SK-N-SH (cell line): Measurements from ENCODE around the gene CTBP2. TPM values are rescaled to one million over a fixed set of nuclear protein-coding genes. Genes with fewer than 3 reads are reported as not detected.

Experiments
- CTCF ChIA-PET: fragments of 300-600, 350-600 bp; formaldehyde crosslinking; extraction: SDS; loops from one replicate; lab custom pipeline; 2021; lab: Yijun Ruan, JAX
- POLR2A ChIA-PET: fragments of 350-600 bp; sonication (Branson Sonifier 250); formaldehyde crosslinking; extraction: SDS; loops from one replicate; lab custom pipeline; 2020; ENCODE audit warnings: antibody characterized with exemption, inconsistent platforms; lab: Yijun Ruan, JAX
- DNase-seq: peaks from one replicate; pipeline ENCODE4 v3.0.0; 2012
- H2AFZ ChIP-seq: fragments of 200-600 bp; sonication (generic); 2 replicates; pipeline ENCODE4 v1.8.1; 2016; ENCODE audit warnings: antibody characterized with exemption, mild to moderate bottlenecking, low read depth
- H3F3A ChIP-seq: fragments of 200-600 bp; sonication (generic); replicated peaks from 2 replicates; pipeline ENCODE3; 2016; ENCODE audit warnings: antibody characterized with exemption, mild to moderate bottlenecking; ENCODE audit not compliant: insufficient read depth
- H3K27ac ChIP-seq, 2 experiments: fragments of 200-500 bp in 1 of 2; fragments of 200-600 bp in 1 of 2; sonication (Bioruptor generic) in 1 of 2; sonication (generic), shearing (Covaris generic) in 1 of 2; 2 replicates each; pipeline versions ENCODE4 v1.5.1 to v1.6.1; 2014 to 2016; ENCODE audit warnings: low read depth in 2 of 2, inconsistent platforms in 1 of 2, low read length in 1 of 2, mild to moderate bottlenecking in 1 of 2, mixed read lengths in 1 of 2
- H3K27me3 ChIP-seq: fragments of 200-600 bp; sonication (generic), shearing (Covaris generic); 2 replicates; pipeline ENCODE4 v1.6.1; 2016; ENCODE audit warnings: mixed run types; ENCODE audit not compliant: insufficient read depth
- H3K36me3 ChIP-seq, 2 experiments: fragments of 200-500 bp in 1 of 2; fragments of 200-600 bp in 1 of 2; sonication (Bioruptor generic) in 1 of 2; sonication (generic) in 1 of 2; replicated peaks in 1 of 2; 2 replicates each; pipeline versions ENCODE3 to v1.5.1; 2014 to 2016; ENCODE audit warnings: low read length in 1 of 2, mild to moderate bottlenecking in 1 of 2; ENCODE audit not compliant: insufficient read depth in 2 of 2, control insufficient read depth in 1 of 2
- H3K4me1 ChIP-seq, 2 experiments: fragments of 200-500 bp in 1 of 2; fragments of 200-600 bp in 1 of 2; sonication (Bioruptor generic) in 1 of 2; sonication (generic), shearing (Covaris generic) in 1 of 2; 2 replicates each; pipeline versions ENCODE4 v1.5.1 to v1.6.1; 2014 to 2016; ENCODE audit warnings: low read depth in 1 of 2, low read length in 1 of 2, mixed run types in 1 of 2; ENCODE audit not compliant: insufficient read depth in 2 of 2, control insufficient read depth in 1 of 2
- H3K4me2 ChIP-seq: fragments of 200-600 bp; sonication (generic), shearing (Covaris generic); 2 replicates; pipeline ENCODE4 v1.6.1; 2017; ENCODE audit warnings: mixed run types
- H3K4me3 ChIP-seq, 2 experiments: fragments of 200-500 bp in 1 of 2; fragments of 200-600 bp in 1 of 2; sonication (Bioruptor generic) in 1 of 2; sonication (generic), shearing (Covaris generic) in 1 of 2; 2 replicates each; pipeline versions ENCODE4 v1.5.1 to v1.8.1; 2014 to 2016; ENCODE audit warnings: low read depth in 2 of 2, inconsistent platforms in 1 of 2, low read length in 1 of 2, mild to moderate bottlenecking in 1 of 2, mixed read lengths in 1 of 2, moderate library complexity in 1 of 2
- H3K79me2 ChIP-seq: fragments of 200-600 bp; sonication (generic); 2 replicates; pipeline ENCODE4 v1.8.1; 2017; ENCODE audit warnings: mild to moderate bottlenecking; ENCODE audit not compliant: insufficient read depth
- H3K9ac ChIP-seq: fragments of 200-600 bp; sonication (generic); 2 replicates; pipeline ENCODE4 v1.6.1; 2017; ENCODE audit warnings: mixed run types
- H3K9me2 ChIP-seq: fragments of 200-600 bp; sonication (generic); 2 replicates; pipeline ENCODE4 v1.6.1; 2017; ENCODE audit warnings: mixed run types
- H3K9me3 ChIP-seq: fragments of 200-600 bp; sonication (generic); 2 replicates; pipeline ENCODE4 v1.6.1; 2017; ENCODE audit warnings: mixed run types, mild to moderate bottlenecking, moderate library complexity
- H4K20me1 ChIP-seq: fragments of 200-600 bp; sonication (generic); 2 replicates; pipeline ENCODE4 v1.6.1; 2017; ENCODE audit warnings: mild to moderate bottlenecking, mixed run types; ENCODE audit not compliant: insufficient read depth
- CHD2 ChIP-seq: fragments of 150-350 bp; IDR thresholded peaks from 2 replicates; pipeline ENCODE4 v1.6.1; 2018; ENCODE audit warnings: low read length; ENCODE audit not compliant: partially characterized antibody
- EP300 ChIP-seq, 2 experiments: IDR thresholded peaks; 2 replicates each; pipeline versions ENCODE4 v1.4.0 to v1.6.1; 2012; ENCODE audit warnings: borderline replicate concordance in 1 of 2, low read depth in 1 of 2, low read length in 1 of 2
- EZH2phosphoT487 ChIP-seq: fragments of 200-600 bp; sonication (generic); IDR thresholded peaks from 2 replicates; pipeline ENCODE4 v1.6.1; 2017; ENCODE audit warnings: low read depth, mixed run types, mild to moderate bottlenecking, antibody characterized with exemption, moderate library complexity, borderline replicate concordance
- FOXJ3 ChIP-seq: sonication (generic); formaldehyde crosslinking; IDR thresholded peaks from 2 replicates; pipeline ENCODE4 v1.5.1; 2020; ENCODE audit warnings: mild to moderate bottlenecking, missing genetic modification reagents
- MXI1 ChIP-seq: IDR thresholded peaks from 2 replicates; pipeline ENCODE4 v1.6.1; 2012; ENCODE audit warnings: mild to moderate bottlenecking, low read depth, low read length, improper control_type of control experiment
- NFIC ChIP-seq: IDR thresholded peaks from 2 replicates; pipeline ENCODE4 v1.4.0; 2012; ENCODE audit warnings: borderline replicate concordance
- POLR2AphosphoS5 ChIP-seq: IDR thresholded peaks from 2 replicates; pipeline ENCODE4 v1.6.1; 2012; ENCODE audit warnings: low read depth, low read length
- RAD21 ChIP-seq: IDR thresholded peaks from 2 replicates; pipeline ENCODE4 v1.6.1; 2012; ENCODE audit warnings: mild to moderate bottlenecking, low read length
- RCOR1 ChIP-seq: fragments of 150-350 bp; IDR thresholded peaks from 2 replicates; pipeline ENCODE4 v1.6.1; 2017; ENCODE audit warnings: antibody characterized with exemption, low read length
- RFX5 ChIP-seq: IDR thresholded peaks from 2 replicates; pipeline ENCODE4 v1.6.1; 2012; ENCODE audit warnings: mild to moderate bottlenecking, improper control_type of control experiment, low read length
- RXRA ChIP-seq: IDR thresholded peaks from 2 replicates; pipeline ENCODE4 v1.4.0; 2012; ENCODE audit warnings: low read depth, mild to moderate bottlenecking, borderline replicate concordance
- SIN3A ChIP-seq: IDR thresholded peaks from 2 replicates; pipeline ENCODE4 v1.6.1; 2012; ENCODE audit warnings: low read depth, mild to moderate bottlenecking, low read length, moderate library complexity, borderline replicate concordance
- TAF1 ChIP-seq: IDR thresholded peaks from 2 replicates; pipeline ENCODE4 v1.6.1; 2012; ENCODE audit warnings: low read depth, mild to moderate bottlenecking, low read length, moderate library complexity, borderline replicate concordance
- TCF12 ChIP-seq: IDR thresholded peaks from 2 replicates; pipeline ENCODE4 v1.4.0; 2012
- YY1 ChIP-seq: IDR thresholded peaks from 2 replicates; pipeline ENCODE4 v1.4.0; 2012; ENCODE audit warnings: low read depth, mild to moderate bottlenecking
- WGBS: methylation state at CpG from one replicate; pipeline ENCODE4 v1.1.6; 2017; ENCODE audit warnings: low lambda C conversion rate; 5-methylcytosine and 5-hydroxymethylcytosine counted together
- polyA plus RNA-seq, 3 experiments: library from polyadenylated mRNA; depleted of rRNA; stranded (reverse); fragments of >200 nt; gene quantifications; 2 replicates each; pipeline ENCODE4 v1.2.3, GENCODE V29; 2012
- TF ChIP-seq, protein P1 (sequence below): IDR thresholded peaks from 2 replicates; pipeline ENCODE4; 2012
- TF ChIP-seq, protein P2 (sequence below): fragments of 150-350 bp; IDR thresholded peaks from 2 replicates; pipeline ENCODE4 v1.6.1; 2017; ENCODE audit warnings: antibody characterized with exemption, low read length, low read depth, borderline replicate concordance
- TF ChIP-seq, protein P3 (sequence below): IDR thresholded peaks from 2 replicates; pipeline ENCODE4 v1.6.1; 2012; ENCODE audit warnings: mild to moderate bottlenecking, low read depth, low read length, moderate library complexity
- TF ChIP-seq, protein P4 (sequence below): fragments of 150-350 bp; IDR thresholded peaks from 2 replicates; pipeline ENCODE4 v1.6.1; 2016; ENCODE audit warnings: mild to moderate bottlenecking, low read depth, low read length
- TF ChIP-seq, protein P5 (sequence below): fragments of 200-600 bp; sonication (generic); IDR thresholded peaks from 2 replicates; pipeline ENCODE4 v1.6.1; 2017; ENCODE audit warnings: antibody characterized with exemption, mild to moderate bottlenecking, moderate library complexity
- TF ChIP-seq, protein P6 (sequence below): IDR thresholded peaks from 2 replicates; pipeline ENCODE4 v1.4.0; 2012; ENCODE audit warnings: low read depth

Gene CTBP2
- polyA plus RNA-seq, 1 of the 3 experiments (the other 2 are of a cell fraction), result 69.7 TPM

DNA sequence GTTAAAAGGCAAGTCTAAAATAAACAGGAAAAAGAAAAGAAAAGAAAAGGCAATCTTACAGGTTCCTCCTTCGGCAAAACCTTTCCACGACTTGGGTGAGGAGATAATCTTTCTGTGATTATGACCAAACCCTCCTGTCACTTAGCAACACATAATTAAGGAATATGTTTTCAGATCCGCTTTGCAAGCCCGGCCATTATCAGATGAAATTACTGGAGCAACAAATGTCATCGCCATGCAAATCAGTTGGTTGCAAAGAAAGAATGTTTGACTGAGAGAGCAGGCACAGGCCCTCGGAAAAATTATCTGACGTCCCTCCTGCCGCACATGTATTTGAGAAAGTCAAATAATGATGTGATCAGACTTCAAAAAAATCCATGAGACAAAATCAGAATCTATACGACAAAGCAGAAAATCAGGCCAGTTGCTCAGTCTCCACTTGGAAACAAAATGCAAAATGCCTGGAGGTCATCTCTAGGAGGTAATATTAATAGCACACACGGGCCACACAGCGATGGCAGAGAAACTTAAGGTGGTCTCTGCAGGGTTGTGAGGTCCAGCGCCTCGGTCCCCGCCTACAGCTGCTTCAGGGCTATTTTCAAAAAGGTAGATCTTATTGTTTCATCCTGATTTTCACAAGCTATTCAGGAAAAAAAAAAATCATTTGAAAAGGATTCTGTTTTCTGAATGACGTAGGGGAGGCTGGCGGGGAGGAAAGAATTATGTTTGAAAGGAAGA lies 135.7 kb downstream of the CTBP2 start:
- H3K9me3 ChIP-seq, result no peaks in the 10 kb centered on the region
- peak; percentile 77 for DNase-seq
- peaks cover 6% of the 10 kb centered on the region for H3F3A ChIP-seq
- H3K36me3 ChIP-seq, result peaks cover 0 to 21% of the 10 kb centered on the region in 2 experiments
- H3K9ac ChIP-seq, result peak overlapping the region; percentile 35; the same call in 1 of the 2 replicates
- POLR2A ChIA-PET, result interaction anchor here (0.6 to 1.1 kb wide), 3 partner anchors 17 to 607 kb away, joined by 3 to 8 read pairs (median 4); no protein-coding TSS in a partner anchor
- WGBS, result 42% methylated on average over 16 of the region's 16 CpGs
- H3K4me3 ChIP-seq, result peak overlapping the region; percentile 5 to 19; a peak in 3 of 4 replicates
- peaks cover 83% of the 10 kb centered on the region for H4K20me1 ChIP-seq
- peaks cover 32 to 92% of the 10 kb centered on the region in 2 experiments for H3K4me1 ChIP-seq
- no peaks in the 10 kb centered on the region for H3K9me2 ChIP-seq
- no peak overlapping the region for H2AFZ ChIP-seq
- CTCF ChIA-PET, result interaction anchor here (2.7 kb wide), 1 partner anchor 32 kb away, joined by 7 read pairs; no protein-coding TSS in a partner anchor
- peaks cover 89% of the 10 kb centered on the region for H3K79me2 ChIP-seq
- H3K27ac ChIP-seq, result peak overlapping the region; percentile 67 to 100
- peak overlapping the region; percentile 56 for H3K4me2 ChIP-seq
- H3K27me3 ChIP-seq, result no peaks in the 10 kb centered on the region
- no peak for TF ChIP-seq RFX5
- no peak for TF ChIP-seq POLR2AphosphoS5
- TF ChIP-seq, protein P1, sequence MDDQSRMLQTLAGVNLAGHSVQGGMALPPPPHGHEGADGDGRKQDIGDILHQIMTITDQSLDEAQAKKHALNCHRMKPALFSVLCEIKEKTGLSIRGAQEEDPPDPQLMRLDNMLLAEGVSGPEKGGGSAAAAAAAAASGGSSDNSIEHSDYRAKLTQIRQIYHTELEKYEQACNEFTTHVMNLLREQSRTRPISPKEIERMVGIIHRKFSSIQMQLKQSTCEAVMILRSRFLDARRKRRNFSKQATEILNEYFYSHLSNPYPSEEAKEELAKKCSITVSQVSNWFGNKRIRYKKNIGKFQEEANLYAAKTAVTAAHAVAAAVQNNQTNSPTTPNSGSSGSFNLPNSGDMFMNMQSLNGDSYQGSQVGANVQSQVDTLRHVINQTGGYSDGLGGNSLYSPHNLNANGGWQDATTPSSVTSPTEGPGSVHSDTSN, result no peak
- TF ChIP-seq RAD21, result no peak; the same call in 1 of the 2 replicates
- TF ChIP-seq EP300 (IDR thresholded peaks at IDR 0.05; ENCODE audit: borderline replicate concordance in 1 of 2, low read depth in 1 of 2, low read length in 1 of 2), result no peak; a peak in 1 of 4 replicates
- TF ChIP-seq, protein P2, sequence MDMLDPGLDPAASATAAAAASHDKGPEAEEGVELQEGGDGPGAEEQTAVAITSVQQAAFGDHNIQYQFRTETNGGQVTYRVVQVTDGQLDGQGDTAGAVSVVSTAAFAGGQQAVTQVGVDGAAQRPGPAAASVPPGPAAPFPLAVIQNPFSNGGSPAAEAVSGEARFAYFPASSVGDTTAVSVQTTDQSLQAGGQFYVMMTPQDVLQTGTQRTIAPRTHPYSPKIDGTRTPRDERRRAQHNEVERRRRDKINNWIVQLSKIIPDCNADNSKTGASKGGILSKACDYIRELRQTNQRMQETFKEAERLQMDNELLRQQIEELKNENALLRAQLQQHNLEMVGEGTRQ, result no peak
- TF ChIP-seq, protein P3, sequence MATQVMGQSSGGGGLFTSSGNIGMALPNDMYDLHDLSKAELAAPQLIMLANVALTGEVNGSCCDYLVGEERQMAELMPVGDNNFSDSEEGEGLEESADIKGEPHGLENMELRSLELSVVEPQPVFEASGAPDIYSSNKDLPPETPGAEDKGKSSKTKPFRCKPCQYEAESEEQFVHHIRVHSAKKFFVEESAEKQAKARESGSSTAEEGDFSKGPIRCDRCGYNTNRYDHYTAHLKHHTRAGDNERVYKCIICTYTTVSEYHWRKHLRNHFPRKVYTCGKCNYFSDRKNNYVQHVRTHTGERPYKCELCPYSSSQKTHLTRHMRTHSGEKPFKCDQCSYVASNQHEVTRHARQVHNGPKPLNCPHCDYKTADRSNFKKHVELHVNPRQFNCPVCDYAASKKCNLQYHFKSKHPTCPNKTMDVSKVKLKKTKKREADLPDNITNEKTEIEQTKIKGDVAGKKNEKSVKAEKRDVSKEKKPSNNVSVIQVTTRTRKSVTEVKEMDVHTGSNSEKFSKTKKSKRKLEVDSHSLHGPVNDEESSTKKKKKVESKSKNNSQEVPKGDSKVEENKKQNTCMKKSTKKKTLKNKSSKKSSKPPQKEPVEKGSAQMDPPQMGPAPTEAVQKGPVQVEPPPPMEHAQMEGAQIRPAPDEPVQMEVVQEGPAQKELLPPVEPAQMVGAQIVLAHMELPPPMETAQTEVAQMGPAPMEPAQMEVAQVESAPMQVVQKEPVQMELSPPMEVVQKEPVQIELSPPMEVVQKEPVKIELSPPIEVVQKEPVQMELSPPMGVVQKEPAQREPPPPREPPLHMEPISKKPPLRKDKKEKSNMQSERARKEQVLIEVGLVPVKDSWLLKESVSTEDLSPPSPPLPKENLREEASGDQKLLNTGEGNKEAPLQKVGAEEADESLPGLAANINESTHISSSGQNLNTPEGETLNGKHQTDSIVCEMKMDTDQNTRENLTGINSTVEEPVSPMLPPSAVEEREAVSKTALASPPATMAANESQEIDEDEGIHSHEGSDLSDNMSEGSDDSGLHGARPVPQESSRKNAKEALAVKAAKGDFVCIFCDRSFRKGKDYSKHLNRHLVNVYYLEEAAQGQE, result no peak
- TF ChIP-seq RXRA, result no peak
- TF ChIP-seq, protein P4, sequence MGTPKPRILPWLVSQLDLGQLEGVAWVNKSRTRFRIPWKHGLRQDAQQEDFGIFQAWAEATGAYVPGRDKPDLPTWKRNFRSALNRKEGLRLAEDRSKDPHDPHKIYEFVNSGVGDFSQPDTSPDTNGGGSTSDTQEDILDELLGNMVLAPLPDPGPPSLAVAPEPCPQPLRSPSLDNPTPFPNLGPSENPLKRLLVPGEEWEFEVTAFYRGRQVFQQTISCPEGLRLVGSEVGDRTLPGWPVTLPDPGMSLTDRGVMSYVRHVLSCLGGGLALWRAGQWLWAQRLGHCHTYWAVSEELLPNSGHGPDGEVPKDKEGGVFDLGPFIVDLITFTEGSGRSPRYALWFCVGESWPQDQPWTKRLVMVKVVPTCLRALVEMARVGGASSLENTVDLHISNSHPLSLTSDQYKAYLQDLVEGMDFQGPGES, result no peak
- TF ChIP-seq, protein P5, sequence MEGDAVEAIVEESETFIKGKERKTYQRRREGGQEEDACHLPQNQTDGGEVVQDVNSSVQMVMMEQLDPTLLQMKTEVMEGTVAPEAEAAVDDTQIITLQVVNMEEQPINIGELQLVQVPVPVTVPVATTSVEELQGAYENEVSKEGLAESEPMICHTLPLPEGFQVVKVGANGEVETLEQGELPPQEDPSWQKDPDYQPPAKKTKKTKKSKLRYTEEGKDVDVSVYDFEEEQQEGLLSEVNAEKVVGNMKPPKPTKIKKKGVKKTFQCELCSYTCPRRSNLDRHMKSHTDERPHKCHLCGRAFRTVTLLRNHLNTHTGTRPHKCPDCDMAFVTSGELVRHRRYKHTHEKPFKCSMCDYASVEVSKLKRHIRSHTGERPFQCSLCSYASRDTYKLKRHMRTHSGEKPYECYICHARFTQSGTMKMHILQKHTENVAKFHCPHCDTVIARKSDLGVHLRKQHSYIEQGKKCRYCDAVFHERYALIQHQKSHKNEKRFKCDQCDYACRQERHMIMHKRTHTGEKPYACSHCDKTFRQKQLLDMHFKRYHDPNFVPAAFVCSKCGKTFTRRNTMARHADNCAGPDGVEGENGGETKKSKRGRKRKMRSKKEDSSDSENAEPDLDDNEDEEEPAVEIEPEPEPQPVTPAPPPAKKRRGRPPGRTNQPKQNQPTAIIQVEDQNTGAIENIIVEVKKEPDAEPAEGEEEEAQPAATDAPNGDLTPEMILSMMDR, result no peak
- TF ChIP-seq TCF12, result no peak
- no peak for TF ChIP-seq TAF1
- no peak for TF ChIP-seq SIN3A
- no peak for TF ChIP-seq EZH2phosphoT487
- TF ChIP-seq RCOR1, result 0 out of 2 replicates have a peak, but pooled peaks have one; percentile 13
- TF ChIP-seq MXI1, result peak; percentile 70; the same call in 1 of the 2 replicates
- TF ChIP-seq, protein P6, sequence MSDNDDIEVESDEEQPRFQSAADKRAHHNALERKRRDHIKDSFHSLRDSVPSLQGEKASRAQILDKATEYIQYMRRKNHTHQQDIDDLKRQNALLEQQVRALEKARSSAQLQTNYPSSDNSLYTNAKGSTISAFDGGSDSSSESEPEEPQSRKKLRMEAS, result 0 out of 2 replicates have a peak, but pooled peaks have one; percentile 15
- no peak for TF ChIP-seq CHD2
- 0 out of 2 replicates have a peak, but pooled peaks have one; percentile 31 for TF ChIP-seq FOXJ3
- TF ChIP-seq NFIC, result no peak
- TF ChIP-seq YY1, result no peak
